ENCODE results near the gene AP4M1.
"Not testable (repeated sequence)": the region's sequence is repeated elsewhere in the genome, so short reads cannot be mapped to it uniquely, and the experiment has no call there.

AP4M1 gene

DNA sequence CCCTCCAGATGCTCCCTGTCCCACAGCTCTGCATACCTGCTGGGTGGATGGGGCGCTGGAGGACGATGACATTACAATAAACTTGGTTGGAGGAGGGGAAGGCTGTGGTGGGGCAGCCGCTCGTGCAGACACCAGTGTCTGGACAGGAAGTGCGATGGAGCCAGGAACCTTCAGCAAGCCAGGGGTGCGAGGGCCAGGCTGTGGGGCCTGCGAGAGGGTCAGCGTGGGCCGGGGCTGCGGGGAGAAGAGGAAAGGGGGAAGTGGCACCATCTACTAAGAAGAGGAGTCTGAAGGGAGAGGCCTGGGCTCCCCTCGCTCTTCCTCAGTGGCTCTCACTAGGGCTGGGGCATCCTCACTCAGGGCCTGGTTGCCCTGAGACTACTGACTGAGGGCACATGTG lies 6.4 kb downstream of the AP4M1 start:
- DNase-seq (ENCODE audit: low read depth in 2 of 2) = no peak

DNA sequence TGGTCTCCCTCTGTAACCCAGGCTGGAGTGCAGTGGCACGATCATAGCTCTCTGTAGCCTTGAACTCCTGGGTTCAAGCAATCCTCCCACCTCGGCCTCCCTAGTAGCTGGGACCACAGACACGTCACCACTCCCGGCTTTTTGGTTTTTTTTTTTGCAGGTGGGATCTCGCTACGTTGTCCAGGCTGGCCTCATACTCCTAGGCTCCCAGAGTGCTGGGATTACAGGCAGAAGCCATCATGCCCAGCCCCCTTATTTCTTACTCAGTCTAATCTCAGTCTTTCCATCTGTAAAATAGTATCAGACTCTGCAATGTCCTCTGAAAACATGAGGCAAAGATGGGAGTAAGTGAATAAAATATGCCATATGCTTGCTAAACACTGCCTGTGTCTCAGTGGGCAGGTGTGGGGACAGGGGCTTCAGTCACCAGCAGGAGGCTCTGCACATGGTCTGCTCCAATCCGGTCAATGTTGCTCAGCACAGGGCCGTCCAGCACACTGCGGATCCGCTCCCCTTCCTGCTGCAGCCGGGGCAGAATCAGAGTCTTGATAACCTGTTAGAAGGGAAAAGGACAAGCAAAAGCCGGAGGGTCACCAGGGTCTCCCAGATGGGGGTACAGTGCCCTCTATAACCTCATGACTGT lies 8.2 kb downstream of the AP4M1 start:
- DNase-seq (ENCODE audit: low read depth in 2 of 2) = no peak

DNA sequence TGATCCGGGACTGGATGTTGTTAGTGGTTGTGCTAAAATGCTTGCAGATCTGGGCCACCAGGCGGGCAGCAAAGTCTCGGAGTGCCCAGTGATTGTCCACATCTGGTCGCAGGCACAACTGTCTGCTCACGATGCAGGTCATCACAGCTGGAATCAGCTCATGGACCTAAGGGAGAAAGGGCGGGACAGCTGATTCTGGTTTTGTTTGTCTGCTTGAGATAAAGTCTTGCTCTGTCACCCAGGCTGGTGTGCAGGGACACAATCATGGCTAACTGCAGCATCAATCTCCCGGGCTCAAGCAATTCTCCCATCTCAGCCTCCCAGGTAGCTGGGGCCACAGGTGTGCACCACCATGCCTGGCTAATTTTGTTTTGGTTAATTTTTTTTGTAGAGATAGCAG lies 9.7 kb downstream of the AP4M1 start:
- no peak for DNase-seq (ENCODE audit: low read depth in 2 of 2)

DNA sequence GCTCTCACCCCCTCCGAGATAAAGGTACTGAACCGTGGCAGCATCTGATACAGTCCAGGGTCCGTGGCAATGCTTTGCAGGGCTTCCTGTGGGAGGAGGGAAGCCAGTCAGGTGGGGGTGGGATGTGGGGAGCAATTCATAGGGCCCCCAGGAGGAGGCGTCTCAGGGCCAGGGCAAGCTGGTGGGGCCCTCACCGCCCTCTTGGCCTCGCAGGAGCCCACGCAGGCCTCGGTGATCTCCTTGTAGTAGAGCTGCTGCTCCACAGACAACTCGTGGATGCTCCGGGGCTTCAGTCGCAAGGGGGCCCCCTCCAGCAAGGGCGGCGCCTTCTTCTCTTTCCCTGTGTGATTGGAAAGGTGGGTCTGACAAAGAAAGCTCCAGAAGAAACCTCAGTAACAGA lies 10.5 kb downstream of the AP4M1 start:
- no peak for DNase-seq (ENCODE audit: low read depth in 2 of 2)

DNA sequence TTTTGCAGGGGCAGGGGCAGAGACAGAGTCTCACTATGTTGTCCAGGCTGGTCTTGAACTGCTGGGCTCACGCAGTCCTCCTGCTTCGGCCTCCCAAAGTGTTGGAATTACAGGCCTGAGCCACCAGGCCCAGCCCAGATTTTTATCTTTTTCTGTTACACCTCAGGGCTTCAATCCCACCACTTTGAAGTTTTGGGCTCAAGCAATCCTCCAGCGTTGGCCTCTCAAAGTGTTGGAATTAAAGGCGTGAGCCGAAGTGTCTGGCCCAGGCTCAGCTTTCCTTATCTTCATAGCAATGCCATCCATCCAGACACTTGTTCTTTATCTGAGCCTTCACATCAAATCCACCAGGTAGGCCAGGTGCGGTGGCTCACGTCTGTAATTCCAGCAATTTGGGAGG lies 13.6 kb downstream of the AP4M1 start:
- DNase-seq (ENCODE audit: low read depth in 2 of 2) = no peak

DNA sequence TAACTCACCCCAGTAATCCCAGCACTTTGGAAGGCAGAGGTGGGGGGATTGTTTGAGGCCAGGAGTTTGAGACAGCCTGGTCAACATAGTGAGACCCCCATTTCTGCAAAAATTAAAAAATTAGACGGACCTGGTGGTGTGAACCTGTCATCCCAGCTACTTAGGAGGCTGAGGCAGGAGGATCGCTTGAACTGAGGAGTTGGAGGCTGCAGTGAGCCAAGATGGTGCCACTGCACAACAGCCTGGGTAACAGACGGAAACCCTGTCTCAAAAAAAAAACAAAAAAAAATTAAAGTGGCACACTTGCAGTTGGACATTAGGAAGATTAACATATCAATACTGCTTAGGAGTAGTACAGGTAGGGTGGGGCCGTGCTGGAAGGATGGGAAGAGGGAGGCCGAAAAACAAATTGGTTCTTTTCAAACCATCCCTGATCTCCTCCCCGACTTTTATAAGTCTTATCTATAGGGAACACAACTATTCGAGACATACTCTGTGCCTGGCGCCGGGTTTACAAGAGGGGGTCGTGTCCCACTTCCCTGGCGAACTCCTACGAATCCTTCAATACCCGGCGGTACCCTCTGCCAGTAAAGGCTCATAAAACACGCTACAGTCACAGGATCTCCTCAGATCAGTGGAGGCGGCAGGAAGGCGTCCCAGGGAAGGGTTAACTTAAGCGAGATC lies 17.1 kb downstream of the AP4M1 start:
- no peak for DNase-seq (ENCODE audit: low read depth in 2 of 2)

DNA sequence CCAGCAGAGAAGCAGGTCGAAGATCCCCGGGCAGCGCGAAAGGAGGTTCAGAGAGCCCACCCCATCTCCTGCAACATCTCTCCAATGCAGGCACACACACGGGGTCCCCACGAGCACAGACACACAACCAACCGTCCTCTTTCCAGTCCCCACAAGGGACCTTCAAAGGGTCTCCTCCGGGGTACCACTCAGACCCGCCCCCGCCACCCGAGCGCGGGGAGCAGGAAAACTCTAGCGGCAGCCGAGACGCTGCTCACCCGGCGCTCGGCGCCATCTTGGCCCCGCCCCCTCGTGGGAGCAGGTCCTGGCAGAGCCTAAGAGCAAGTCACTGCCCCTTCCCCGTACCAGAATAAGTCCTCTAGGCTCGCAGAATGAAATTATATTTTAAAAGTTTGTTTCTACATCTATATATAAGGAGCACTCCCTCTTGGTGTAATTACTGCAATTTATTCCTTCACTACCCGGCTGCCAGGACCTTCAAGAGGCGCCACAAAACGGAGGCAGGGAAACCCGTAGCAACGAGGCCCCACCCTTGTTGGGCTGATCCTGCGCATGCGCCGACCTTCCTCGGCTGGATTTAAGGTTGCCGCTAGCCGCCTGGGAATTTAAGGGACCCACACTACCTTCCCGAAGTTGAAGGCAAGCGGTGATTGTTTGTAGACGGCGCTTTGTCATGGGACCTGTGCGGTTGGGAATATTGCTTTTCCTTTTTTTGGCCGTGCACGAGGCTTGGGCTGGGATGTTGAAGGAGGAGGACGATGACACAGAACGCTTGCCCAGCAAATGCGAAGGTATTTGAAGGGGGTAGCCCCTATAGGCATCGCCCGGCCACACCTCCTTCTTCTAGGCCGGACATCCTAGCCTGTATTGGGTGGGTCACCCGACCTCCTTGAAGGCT lies 17.9 kb downstream of the AP4M1 start, which contains the start of the genes CNPY4 and TAF6:
CNPY4 (plus strand) TSS at position 563 of the 898 bp plus-strand sequence; CDS start at position 674, 111 bp downstream.
TAF6 (minus strand) TSS at position 287 of the 898 bp plus-strand sequence. CDS start 5,149 bp downstream, outside the sequence.
- DNase-seq (ENCODE audit: low read depth in 2 of 2) = peak; percentile 88 to 91

DNA sequence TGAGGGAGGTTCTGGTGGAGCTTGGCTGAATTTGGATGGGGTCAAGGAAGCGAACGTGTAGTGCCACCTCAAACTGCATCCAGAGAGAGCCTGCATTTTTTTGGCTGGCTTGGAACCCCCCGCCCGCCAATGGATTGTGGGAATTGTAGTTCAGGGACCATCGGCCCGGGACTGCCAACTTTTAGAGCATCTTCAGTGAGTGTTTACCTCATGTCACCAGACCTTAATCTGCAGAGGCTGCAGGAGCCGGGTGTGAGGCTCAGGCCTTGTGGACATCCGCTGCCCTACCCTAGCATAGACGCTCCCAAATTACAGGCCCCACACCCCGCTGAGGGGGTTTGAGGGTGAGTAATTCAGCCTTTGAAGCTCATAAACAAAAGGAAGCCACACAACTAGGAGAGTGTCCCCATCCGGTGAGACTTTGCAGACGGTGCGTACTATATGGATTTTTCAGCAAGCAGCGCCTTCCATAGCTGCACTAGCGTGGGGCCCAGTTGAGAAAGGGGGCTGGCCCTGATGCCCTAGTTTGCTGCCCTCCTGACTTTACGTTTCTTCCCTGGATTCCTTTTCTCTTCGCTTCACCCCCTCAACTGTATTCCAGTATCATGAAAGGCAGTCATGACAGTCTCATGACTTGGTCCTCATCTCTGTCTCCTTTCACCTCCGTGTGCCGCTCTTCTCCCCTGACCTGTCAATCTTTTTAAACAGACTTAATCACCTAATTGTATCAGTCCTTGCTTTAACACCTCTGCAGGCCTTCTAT lies 18.7 kb downstream of the AP4M1 start:
- peak in 1 of 2 donors; percentile 50 for DNase-seq (ENCODE audit: low read depth in 2 of 2)

DNA sequence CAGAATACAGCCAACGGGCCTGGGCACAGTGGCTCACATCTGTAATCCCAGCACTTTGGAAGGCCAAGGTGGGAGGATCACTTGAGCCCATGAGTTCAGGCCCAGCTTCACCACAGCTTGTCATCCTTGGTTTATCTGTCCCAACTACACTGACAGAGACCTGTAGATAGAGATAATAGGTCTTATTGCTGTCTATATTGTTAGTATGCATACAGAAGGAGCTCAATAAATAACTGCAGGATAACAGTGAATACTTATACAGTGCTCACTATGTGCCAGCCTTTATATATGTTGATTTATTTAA lies 19.2 kb downstream of the AP4M1 start:
- DNase-seq (ENCODE audit: low read depth in 2 of 2) = no peak

DNA sequence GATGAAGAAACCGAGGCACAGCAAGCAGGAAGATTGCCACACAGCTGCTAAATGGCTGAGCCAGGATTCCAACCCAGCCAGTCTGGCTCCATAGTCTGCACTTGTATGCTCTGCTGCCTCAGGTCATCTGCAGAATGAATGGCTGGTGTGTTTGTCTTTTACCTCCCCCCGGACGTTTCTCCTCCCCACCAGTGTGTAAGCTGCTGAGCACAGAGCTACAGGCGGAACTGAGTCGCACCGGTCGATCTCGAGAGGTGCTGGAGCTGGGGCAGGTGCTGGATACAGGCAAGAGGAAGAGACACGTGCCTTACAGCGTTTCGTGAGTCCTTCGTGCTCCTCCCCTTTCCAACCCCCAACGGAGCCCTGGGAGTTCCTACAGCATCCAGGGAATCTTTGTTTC lies 20.6 kb downstream of the AP4M1 start:
- no peak for DNase-seq (ENCODE audit: low read depth in 2 of 2)

DNA sequence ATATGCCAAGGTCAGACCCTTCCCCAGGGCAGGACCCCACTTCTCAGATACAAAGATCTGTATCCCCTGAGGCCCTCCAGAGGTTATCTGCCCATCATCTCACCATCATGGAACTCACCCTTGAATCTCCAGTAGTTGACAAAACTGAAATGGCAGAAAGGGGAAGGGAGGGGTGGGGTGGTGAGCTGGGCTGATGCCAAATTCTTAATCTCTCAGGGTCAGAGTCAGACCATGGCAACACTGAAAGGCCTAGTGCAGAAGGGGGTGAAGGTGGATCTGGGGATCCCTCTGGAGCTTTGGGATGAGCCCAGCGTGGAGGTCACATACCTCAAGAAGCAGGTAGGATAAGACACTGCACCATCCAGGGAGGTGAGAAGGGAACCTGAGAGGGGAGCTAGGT lies 21.1 kb downstream of the AP4M1 start:
- no peak for DNase-seq (ENCODE audit: low read depth in 2 of 2)

DNA sequence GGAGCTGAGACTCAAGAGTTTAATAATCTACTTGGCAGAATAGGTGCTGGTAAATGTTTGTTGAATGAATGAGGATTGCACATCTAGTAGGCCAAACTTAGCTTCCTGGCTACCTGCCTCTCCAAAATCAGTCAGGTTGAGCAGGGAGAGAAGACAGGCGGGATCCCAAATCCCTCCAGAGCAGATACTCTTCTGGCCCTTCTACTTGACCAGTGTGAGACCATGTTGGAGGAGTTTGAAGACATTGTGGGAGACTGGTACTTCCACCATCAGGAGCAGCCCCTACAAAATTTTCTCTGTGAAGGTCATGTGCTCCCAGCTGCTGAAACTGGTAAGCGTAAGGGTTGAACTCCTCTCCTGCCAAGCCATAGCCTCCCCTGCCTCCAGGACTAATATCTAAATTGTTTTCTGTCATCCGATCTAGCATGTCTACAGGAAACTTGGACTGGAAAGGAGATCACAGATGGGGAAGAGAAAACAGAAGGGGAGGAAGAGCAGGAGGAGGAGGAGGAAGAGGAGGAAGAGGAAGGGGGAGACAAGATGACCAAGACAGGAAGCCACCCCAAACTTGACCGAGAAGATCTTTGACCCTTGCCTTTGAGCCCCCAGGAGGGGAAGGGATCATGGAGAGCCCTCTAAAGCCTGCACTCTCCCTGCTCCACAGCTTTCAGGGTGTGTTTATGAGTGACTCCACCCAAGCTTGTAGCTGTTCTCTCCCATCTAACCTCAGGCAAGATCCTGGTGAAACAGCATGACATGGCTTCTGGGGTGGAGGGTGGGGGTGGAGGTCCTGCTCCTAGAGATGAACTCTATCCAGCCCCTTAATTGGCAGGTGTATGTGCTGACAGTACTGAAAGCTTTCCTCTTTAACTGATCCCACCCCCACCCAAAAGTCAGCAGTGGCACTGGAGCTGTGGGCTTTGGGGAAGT lies 23.1 kb downstream of the AP4M1 start:
- DNase-seq (ENCODE audit: low read depth in 2 of 2) = no peak

DNA sequence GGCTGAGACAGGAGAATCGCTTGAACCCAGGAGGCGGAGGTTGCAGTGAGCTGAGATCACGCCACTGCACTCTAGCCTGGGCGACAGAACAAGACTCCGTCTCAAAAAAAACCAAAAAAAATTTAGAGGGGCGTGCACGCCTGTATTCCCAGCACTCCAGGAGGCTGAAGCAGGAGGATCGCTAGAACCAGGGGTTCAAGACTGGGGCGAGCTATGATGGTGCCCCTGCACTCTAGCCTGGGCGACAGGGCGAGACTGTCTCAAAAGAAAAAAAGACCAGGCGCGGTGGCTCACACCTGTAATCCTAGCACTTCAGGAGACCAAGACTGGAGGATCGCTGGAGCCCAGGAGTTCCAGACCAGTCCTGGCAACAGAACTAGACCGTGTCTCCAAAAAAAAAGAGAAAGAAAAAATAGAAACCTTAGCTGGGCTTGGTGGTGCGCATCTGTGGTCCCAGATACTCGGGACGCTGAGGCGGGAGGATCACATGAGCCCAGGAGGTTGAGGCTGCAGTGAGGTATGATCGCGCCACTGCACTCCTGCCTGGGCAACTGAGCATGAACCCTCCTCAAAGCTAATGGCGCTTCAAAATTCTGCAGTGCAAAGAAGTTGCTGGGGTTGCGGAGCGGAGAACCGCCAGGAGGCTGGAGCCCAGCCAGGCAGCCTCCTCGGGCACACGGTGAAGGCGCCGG lies 24.9 kb downstream of the AP4M1 start:
- no peak for DNase-seq (ENCODE audit: low read depth in 2 of 2)

DNA sequence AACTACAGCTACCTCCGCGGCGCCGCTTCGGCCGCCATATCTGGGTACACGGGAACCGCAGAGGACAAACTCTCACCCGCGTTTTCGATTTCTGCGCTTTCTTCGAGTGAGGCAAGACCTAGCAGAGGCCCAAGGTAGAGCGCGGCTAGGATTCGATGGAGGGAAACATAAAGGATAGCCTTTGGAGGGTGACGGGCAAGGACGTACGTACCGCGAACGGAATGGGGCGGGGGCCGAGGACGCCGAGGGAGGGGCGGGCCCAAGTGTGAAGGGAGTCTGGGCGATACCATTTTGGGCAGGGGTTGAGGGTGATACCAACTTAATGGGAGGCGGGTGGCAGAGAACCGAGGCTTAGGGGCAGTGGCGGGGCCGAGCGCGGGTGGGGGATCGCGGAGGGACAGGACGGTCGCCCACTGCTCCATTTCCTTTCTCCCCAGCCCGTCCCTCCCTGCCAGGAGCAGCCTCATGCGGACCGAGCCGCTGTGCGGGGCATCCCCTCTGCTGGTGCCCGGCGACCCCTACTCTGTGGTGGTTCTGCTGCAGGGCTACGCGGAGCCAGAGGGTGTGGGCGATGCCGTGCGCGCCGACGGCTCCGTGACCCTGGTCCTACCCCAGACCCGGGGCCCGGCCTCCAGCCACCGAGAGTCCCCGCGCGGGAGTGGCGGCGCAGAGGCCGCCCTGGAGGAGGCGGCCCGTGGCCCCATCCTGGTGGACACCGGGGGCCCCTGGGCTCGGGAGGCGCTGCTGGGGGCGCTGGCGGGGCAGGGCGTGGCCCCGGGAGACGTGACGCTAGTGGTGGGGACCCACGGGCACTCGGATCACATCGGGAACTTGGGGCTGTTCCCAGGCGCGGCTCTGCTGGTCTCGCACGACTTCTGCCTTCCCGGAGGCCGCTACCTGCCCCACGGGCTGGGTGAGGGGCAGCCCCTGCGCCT lies 25.8 kb downstream of the AP4M1 start, which contains the start of gene MBLAC1:
MBLAC1 (plus strand) TSS at position 37 of the 935 bp plus-strand sequence; CDS start at position 466, 429 bp downstream.
- peak; percentile 82 to 89 for DNase-seq (ENCODE audit: low read depth in 2 of 2)

DNA sequence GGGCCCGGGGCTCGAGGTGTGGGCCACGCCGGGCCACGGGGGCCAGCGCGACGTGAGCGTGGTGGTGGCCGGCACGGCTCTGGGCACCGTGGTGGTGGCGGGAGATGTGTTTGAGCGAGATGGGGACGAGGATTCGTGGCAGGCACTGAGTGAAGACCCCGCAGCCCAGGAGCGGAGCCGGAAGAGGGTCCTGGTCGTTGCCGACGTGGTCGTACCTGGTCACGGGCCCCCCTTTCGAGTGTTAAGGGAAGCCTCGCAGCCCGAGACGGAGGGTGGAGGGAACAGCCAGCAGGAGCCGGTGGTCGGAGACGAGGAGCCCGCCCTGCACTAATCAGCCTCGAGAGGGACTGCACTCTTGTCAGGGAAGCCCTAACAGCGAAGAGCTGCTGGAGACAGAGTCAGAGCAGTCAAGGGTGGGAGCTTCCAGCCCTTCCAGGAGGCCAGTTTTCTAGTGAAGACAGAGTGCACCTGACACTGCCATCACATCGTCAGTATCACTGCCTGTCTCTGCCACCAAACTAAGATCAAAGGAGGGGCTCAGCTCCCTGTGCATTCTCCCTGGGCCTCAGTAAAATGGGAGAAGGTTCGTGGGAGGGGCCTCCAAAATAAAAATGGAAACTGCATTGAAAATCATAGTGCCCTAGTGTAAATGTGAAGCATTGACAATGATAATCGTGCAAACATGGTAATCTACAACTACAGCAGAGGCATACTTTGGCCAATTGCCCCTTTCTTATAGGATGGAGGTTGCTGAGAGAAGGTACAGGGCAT lies 26.6 kb downstream of the AP4M1 start:
- DNase-seq (ENCODE audit: low read depth in 2 of 2) = no peak

DNA sequence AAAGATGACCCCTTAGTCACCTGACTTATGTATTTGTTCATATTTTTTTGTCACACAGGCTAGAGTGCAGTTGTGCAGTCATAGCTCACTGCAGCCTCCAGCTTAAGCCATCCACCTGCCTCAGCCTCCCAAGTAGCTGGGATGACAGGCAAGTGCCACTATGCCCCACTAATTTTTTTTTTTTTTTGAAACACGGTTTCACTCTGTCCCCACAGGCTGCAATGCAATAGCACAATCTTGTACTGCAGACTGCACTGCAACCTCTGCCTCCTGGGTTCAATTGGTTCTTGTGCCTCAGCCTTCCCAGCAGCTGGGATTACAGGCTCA lies 27.2 kb downstream of the AP4M1 start:
- no peak for DNase-seq (ENCODE audit: low read depth in 2 of 2)

DNA sequence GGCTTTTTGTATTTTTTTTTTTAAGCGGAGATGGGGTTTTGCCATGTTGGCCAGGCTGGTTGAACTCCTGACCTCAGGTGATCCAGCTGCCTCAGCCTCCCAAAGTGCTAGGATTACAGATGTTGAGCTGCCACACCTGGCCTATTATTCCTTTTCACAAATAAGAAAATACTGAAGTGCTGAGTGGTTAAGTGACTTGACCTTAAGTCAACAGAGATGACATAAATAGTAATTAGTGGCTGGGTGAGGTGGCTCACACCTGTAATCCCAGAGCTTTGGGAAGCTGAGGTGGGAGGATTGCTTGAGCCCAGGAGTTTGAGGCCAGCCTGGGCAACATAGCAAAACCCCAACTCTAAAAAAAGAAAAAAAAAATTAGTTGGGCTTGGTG lies 28.8 kb downstream of the AP4M1 start:
- DNase-seq (ENCODE audit: low read depth in 2 of 2) = not testable (repeated sequence)
